Measurements from ENCODE around the gene SAMD3.

DNA sequence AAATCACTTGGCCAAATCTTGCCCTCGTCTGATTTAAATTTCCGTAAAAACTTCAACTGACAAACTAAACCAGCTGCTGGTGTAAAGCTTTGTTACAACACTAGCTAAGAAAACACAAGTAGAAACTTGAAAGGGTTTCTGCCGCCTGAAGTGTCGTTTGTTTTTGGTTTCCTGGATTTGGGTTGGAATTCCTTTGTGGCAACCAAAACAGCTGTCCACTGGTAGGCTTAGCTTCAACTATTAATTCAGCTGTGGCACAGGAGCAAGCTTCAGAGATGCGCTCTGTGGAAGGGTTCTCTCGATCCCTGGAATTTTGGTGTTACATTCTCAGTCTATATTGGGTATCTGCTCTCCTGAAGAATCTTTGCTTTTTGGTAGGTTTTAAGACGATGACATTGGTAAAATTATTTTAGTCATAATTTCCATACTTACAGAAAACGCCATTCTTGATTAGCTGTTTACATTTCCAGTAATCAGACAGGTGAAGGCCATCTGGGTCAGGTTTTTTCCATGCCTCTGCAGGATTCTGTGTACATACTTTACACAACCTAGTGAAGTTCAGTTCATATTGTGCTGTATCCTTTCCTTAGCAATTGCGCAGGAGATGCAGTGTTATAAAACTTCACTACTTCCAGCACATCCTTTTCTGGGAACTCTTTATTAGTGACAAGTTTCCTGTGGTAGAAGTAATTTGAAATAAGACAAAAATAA, 29.9 kb upstream of the SAMD3 start:
- TF ChIP-seq CTCF (IDR thresholded peaks at IDR 0.05; ENCODE audit: borderline replicate concordance, extremely low read depth, low read length, poor library complexity, severe bottlenecking) (no peak), EZH2 (IDR thresholded peaks at IDR 0.05; ENCODE audit: borderline replicate concordance, low read depth, low read length, severe bottlenecking) (no peak)

Data from DND-41 (cell line).